Stomach (tissue), 19 donors: Measurements from ENCODE around the gene SNRNP35. TPM values are rescaled to one million over a fixed set of nuclear protein-coding genes. Genes with fewer than 3 reads are reported as not detected.
A peak's percentile ranks its signal among the peaks of the same experiment; 100 is the strongest.
"Not testable (repeated sequence)": the region's sequence is repeated elsewhere in the genome, so short reads cannot be mapped to it uniquely, and the experiment has no call there.

Source experiments
- DNase-seq, 2 donors: peaks; one replicate each; pipeline versions ENCODE4 v3.0.0 to v3.0.0-alpha.2; 2013 to 2019
- H3K27ac ChIP-seq, 5 donors: fragments of 200-600 bp in 4 of 5; sonication (generic) in 4 of 5; one replicate each; pipeline ENCODE4 v1.5.1; 2013 to 2019; ENCODE audit warnings: mild to moderate bottlenecking in 1 of 5, moderate library complexity in 1 of 5
- H3K27me3 ChIP-seq, 3 donors: fragments of 200-600 bp; sonication (generic); one replicate each; pipeline ENCODE4 v1.5.1; 2017 to 2019; ENCODE audit warnings: mixed run types in 1 of 3
- H3K36me3 ChIP-seq, 4 donors: fragments of 200-600 bp; sonication (generic); 1 replicate in 3 of 4; 2 replicates in 1 of 4; pipeline ENCODE4 v1.5.1; 2016 to 2019
- H3K4me1 ChIP-seq, 4 donors: fragments of 200-600 bp; sonication (generic); one replicate each; pipeline ENCODE4 v1.5.1; 2016 to 2019
- H3K4me3 ChIP-seq, 4 donors: fragments of 200-600 bp; sonication (generic) in 3 of 4; one replicate each; pipeline ENCODE4 v1.5.1; 2016 to 2019; ENCODE audit warnings: mild to moderate bottlenecking in 1 of 4
- H3K9me3 ChIP-seq, 4 donors: fragments of 200-600 bp; sonication (generic); one replicate each; pipeline ENCODE4 v1.5.1; 2016 to 2019
- CTCF ChIP-seq, 7 experiments: fragments of 450-650 bp in 4 of 7; fragments of 200-600 bp in 3 of 7; sonication (generic) in 3 of 7; IDR thresholded peaks; one replicate each; pipeline ENCODE4 v1.5.1; 2016 to 2019; ENCODE audit warnings: antibody characterized with exemption in 7 of 7, control low read depth in 2 of 7, mild to moderate bottlenecking in 1 of 7
- EP300 ChIP-seq: sonication (generic); formaldehyde crosslinking; IDR thresholded peaks from one replicate; pipeline ENCODE4 v1.6.1; 2017; ENCODE audit warnings: antibody characterized with exemption
- POLR2A ChIP-seq, 4 donors: fragments of 450-650 bp; IDR thresholded peaks; one replicate each; pipeline ENCODE4 v1.6.1; 2016; ENCODE audit warnings: antibody characterized with exemption in 4 of 4, control low read depth in 2 of 4, mild to moderate bottlenecking in 1 of 4, moderate library complexity in 1 of 4
- POLR2AphosphoS5 ChIP-seq, 3 donors: sonication (generic); formaldehyde crosslinking; IDR thresholded peaks; one replicate each; pipeline ENCODE4 v1.6.1; 2016; ENCODE audit warnings: antibody characterized with exemption in 3 of 3
- WGBS, 5 donors: extraction: QIAGEN DNeasy Blood & Tissue Kit in 3 of 5; methylation state at CpG; one replicate each; pipeline versions ENCODE4 v1.1.5 to v1.1.7; 2013 to 2018; 5-methylcytosine and 5-hydroxymethylcytosine counted together
- intact Hi-C: fragments of 100-400 bp; cut with DNase I; formaldehyde crosslinking; loops from one replicate; pipeline ENCODE4 v1.15.1; 2023; ENCODE audit warnings: low total_unique reads
- long read RNA-seq, 10 donors: transcript quantifications; one replicate each; lab custom pipeline, GENCODE V29; 2026
- polyA plus RNA-seq, 3 donors: library from polyadenylated mRNA; stranded (reverse); fragments of 200-250 nt; gene quantifications; one replicate each; pipeline ENCODE4 v1.2.3, GENCODE V29; 2013
- total RNA-seq, 5 donors: library from RNA; depleted of rRNA; stranded (reverse); fragments of >200 nt; gene quantifications; one replicate each; pipeline versions ENCODE4 v1.1.0 to v1.2.3, GENCODE V29; 2014 to 2016
- donor health status: healthy with polysubstance abuse.
- donor health status: Bipolar disorder and iron deficiency.
- donor health status: healthy.

SNRNP35 gene, protein sequence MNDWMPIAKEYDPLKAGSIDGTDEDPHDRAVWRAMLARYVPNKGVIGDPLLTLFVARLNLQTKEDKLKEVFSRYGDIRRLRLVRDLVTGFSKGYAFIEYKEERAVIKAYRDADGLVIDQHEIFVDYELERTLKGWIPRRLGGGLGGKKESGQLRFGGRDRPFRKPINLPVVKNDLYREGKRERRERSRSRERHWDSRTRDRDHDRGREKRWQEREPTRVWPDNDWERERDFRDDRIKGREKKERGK
- total RNA-seq (10 to 100 TPM in 4 of 5 donors, 1 to 10 TPM in 1; 5.8 to 55.0 (median 22.8) TPM), polyA plus RNA-seq (10 to 100 TPM; 34.1 to 47.3 (median 45.8) TPM)
- long read RNA-seq, donor 1, partial matches to known transcripts = 0 of 3 reads
- long read RNA-seq, donor 1, other reads (novel, unspliced or antisense) = 0 of 3 reads
- long read RNA-seq, donor 2, transcript SNRNP35-203 (2 exons, 1,975 nt) = major isoform, 9 of 25 reads
- long read RNA-seq, donor 2, partial matches to known transcripts = 8 of 25 reads
- long read RNA-seq, donor 2, other reads (novel, unspliced or antisense) = 6 of 25 reads
- long read RNA-seq, donor 3, transcript SNRNP35-203 (2 exons, 1,975 nt) = major isoform, 5 of 6 reads
- long read RNA-seq, donor 3, partial matches to known transcripts = 0 of 6 reads
- long read RNA-seq, donor 3, other reads (novel, unspliced or antisense) = 0 of 6 reads
- long read RNA-seq, donor 4, partial matches to known transcripts = 0 of 2 reads
- long read RNA-seq, donor 4, other reads (novel, unspliced or antisense) = 0 of 2 reads
- long read RNA-seq, donor 5, transcript SNRNP35-203 (2 exons, 1,975 nt) = major isoform, 7 of 12 reads
- long read RNA-seq, donor 5, partial matches to known transcripts = 5 of 12 reads
- long read RNA-seq, donor 5, other reads (novel, unspliced or antisense) = 0 of 12 reads
- long read RNA-seq, donor 6, transcript SNRNP35-203 (2 exons, 1,975 nt) = major isoform, 21 of 26 reads
- long read RNA-seq, donor 6, partial matches to known transcripts = 0 of 26 reads
- long read RNA-seq, donor 6, other reads (novel, unspliced or antisense) = 0 of 26 reads
- long read RNA-seq, donor 7, transcript SNRNP35-203 (2 exons, 1,975 nt) = major isoform, 6 of 15 reads
- long read RNA-seq, donor 7, partial matches to known transcripts = 8 of 15 reads
- long read RNA-seq, donor 7, other reads (novel, unspliced or antisense) = 0 of 15 reads
- long read RNA-seq, donor 8, partial matches to known transcripts = 0 of 8 reads
- long read RNA-seq, donor 8, other reads (novel, unspliced or antisense) = 0 of 8 reads
- long read RNA-seq, donor 9, partial matches to known transcripts = 0 of 1 reads
- long read RNA-seq, donor 9, other reads (novel, unspliced or antisense) = 0 of 1 reads
- long read RNA-seq, donor 10, partial matches to known transcripts = 0 of 2 reads
- long read RNA-seq, donor 10, other reads (novel, unspliced or antisense) = 0 of 2 reads

DNA sequence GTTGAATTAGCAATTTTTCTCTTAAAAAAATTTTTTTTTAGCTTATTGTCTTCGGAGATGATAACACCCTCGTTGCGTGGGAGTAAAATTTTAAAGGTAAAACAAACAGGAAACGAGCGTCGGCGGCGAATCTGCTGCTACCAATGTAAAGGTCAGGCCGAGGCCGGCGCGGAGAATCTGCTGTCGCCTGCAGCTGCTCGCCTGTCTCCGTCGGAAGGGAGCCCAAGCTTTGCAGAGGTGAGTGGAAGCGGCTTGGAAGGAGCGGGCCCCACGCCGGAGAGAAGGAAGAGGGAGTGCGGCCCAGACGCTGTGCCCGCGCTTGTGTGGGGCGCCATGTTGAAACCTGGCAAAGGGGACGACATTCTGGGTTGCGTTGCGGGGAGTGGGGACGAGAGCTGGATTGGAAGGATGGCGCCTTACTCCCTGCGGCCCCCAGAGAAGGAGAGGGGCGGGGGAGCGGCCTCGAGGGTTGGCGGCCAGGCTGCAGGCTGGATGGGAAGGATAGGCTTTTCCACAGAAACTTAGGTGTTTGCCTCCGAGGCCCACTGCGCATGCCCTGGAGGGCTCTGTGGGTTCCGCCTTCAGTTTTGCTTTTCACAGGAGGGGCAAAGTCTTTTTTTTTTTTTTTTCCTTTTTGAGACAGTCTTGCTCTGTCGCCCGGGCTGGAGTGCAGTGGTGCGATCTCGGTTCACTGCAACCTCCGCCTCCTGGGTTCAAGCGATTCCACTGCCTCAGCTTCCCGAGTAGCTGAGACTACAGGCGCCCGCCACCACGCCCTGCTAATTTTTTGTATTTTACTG, at the start of gene SNRNP35:
SNRNP35 (plus strand) TSS at position 160 of the 800 bp plus-strand sequence. CDS start 7,402 bp downstream, outside the sequence.
- peaks cover 9 to 29% (median 12%) of the 10 kb centered on the region in 4 donors for H3K4me1 ChIP-seq
- peaks cover 0 to 13% (median 4%) of the 10 kb centered on the region in 4 donors for H3K36me3 ChIP-seq
- TF ChIP-seq CTCF (IDR thresholded peaks at IDR 0.05) (no peak), POLR2A (IDR thresholded peaks at IDR 0.05) (no peak), POLR2AphosphoS5 (IDR thresholded peaks at IDR 0.05) (peak in 2 of 3 donors; percentile 63 to 65)
- intact Hi-C loops = no loop called here
- 0 to 2% (median 1%) methylated on average over 47 to 48 of the region's 48 CpGs for whole genome bisulfite sequencing, 5 donors
- peak; percentile 74 to 94 for DNase-seq
- H3K27me3 ChIP-seq = no peaks in the 10 kb centered on the region
- no peaks in the 10 kb centered on the region for H3K9me3 ChIP-seq
- H3K27ac ChIP-seq = peak within 1 kb of the TSS; percentile 96 to 100 (median 99)
- H3K4me3 ChIP-seq = peak within 1 kb of the TSS; percentile 71 to 89 (median 80)

GRCh38 chr12:123408619-123409018, 49.3 kb upstream of the SNRNP35 start:
- H3K9me3 ChIP-seq, H3K4me3 ChIP-seq, intact Hi-C loops, DNase-seq, H3K27me3 ChIP-seq, H3K27ac ChIP-seq: not testable (repeated sequence)
- H3K36me3 ChIP-seq = peaks cover 44 to 78% (median 77%) of the 10 kb centered on the region in 4 donors
- 94 to 100% (median 96%) methylated on average over 5 to 7 of the region's 7 CpGs for WGBS, 5 donors
- H3K4me1 ChIP-seq = peaks cover 0 to 15% (median 3%) of the 10 kb centered on the region in 4 donors

- H3K4me3 ChIP-seq, intact Hi-C loops: not testable (repeated sequence)
- WGBS, 5 donors = 84 to 92% (median 87%) methylated on average over 11 of the region's 11 CpGs
Measured at GRCh38 chr12:123409284-123410040, 48.5 kb upstream of the SNRNP35 start.

DNA sequence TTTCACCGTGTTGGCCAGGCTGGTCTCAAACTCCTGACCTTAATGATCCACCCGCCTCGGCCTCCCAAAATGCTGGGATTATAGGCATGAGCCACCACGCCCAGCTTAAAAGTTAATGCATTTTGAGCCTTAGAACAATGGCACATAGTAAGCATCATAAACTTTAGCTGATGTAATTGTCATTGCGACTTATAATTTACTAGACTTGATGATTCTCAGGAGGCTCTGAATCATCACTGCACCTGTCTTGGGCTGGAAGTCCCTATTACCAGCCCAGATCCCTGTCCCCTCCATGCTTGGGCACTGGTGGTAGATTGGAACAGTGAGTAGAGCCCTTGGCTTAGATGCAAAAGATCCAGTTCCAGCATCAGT, 47.9 kb upstream of the SNRNP35 start:
- no peak for DNase-seq
- intact Hi-C loops = no loop called here

More at GRCh38 chr12:123409284-123410040, 48.5 kb upstream of the SNRNP35 start:
- H3K27me3 ChIP-seq, DNase-seq, H3K9me3 ChIP-seq, H3K27ac ChIP-seq: not testable (repeated sequence)
- Histone ChIP-seq H3K36me3 (peaks cover 37 to 75% (median 74%) of the 10 kb centered on the region in 4 donors), H3K4me1 (peaks cover 0 to 12% (median 3%) of the 10 kb centered on the region in 4 donors)

More for the DNA sequence above, 47.9 kb upstream of the SNRNP35 start:
- Histone ChIP-seq H3K4me3 (no peak overlapping the region), H3K4me1 (peaks cover 0 to 12% (median 3%) of the 10 kb centered on the region in 4 donors), H3K36me3 (peaks cover 31 to 75% (median 72%) of the 10 kb centered on the region in 4 donors), H3K27ac (no peak overlapping the region), H3K27me3 (no peaks in the 10 kb centered on the region), H3K9me3 (no peaks in the 10 kb centered on the region)
- TF ChIP-seq POLR2A (IDR thresholded peaks at IDR 0.05) = no peak
- no peak for TF ChIP-seq EP300
- no peak for TF ChIP-seq CTCF (IDR thresholded peaks at IDR 0.05)
- TF ChIP-seq POLR2AphosphoS5 (IDR thresholded peaks at IDR 0.05) = no peak
- WGBS, 5 donors = 90 to 98% (median 91%) methylated on average over 5 of the region's 5 CpGs
